Measurements from ENCODE around the gene HAO1.
"Not testable (repeated sequence)": the region's sequence is repeated elsewhere in the genome, so short reads cannot be mapped to it uniquely, and the experiment has no call there.

HAO1 gene

GRCh38 chr20:7855545-7855944 lies 84.7 kb downstream of the HAO1 start:
- no peak for DNase-seq (ENCODE audit: low read depth in 2 of 2)

- no peak for DNase-seq (ENCODE audit: low read depth in 2 of 2)
Measured at GRCh38 chr20:7853493-7853892, 86.8 kb downstream of the HAO1 start.

- no peak for DNase-seq (ENCODE audit: low read depth in 2 of 2)
Measured at GRCh38 chr20:7850775-7851490, 89.3 kb downstream of the HAO1 start.

GRCh38 chr20:7849675-7850074 lies 90.6 kb downstream of the HAO1 start:
- DNase-seq (ENCODE audit: low read depth in 2 of 2), result no peak

GRCh38 chr20:7848351-7848750 lies 91.9 kb downstream of the HAO1 start:
- no peak for DNase-seq (ENCODE audit: low read depth in 2 of 2)

- DNase-seq (ENCODE audit: low read depth in 2 of 2), result no peak
Measured at GRCh38 chr20:7843613-7844012, 96.6 kb downstream of the HAO1 start.

- DNase-seq (ENCODE audit: low read depth in 2 of 2), result no peak
Measured at GRCh38 chr20:7841971-7842310, 98.3 kb downstream of the HAO1 start.

GRCh38 chr20:7841291-7841970 lies 98.8 kb downstream of the HAO1 start:
- no peak for DNase-seq (ENCODE audit: low read depth in 2 of 2)

- DNase-seq (ENCODE audit: low read depth in 2 of 2), result no peak
Measured at GRCh38 chr20:7836076-7836475, 104.2 kb downstream of the HAO1 start.

GRCh38 chr20:7834441-7834840 lies 105.8 kb downstream of the HAO1 start:
- not testable (repeated sequence) for DNase-seq (ENCODE audit: low read depth in 2 of 2)
